Keratinocyte (primary cell): ENCODE results near the gene TOX2.

Experiments
- CTCF ChIP-seq, 3 experiments: IDR thresholded peaks in 1 of 3; conservative IDR thresholded peaks in 1 of 3; optimal IDR thresholded peaks in 1 of 3; 2 replicates in 2 of 3; 3 replicates in 1 of 3; pipeline versions ENCODE3 to v1.5.1; 2011; ENCODE audit warnings: low read length in 3 of 3, mild to moderate bottlenecking in 3 of 3, moderate library complexity in 2 of 3, control low read depth in 1 of 3, inconsistent platforms in 1 of 3; ENCODE audit not compliant: insufficient read depth in 2 of 3; ENCODE audit errors: extremely low read depth in 1 of 3
- EZH2 ChIP-seq: IDR thresholded peaks from one replicate; pipeline ENCODE4 v1.6.1; 2012; ENCODE audit warnings: inconsistent platforms, mild to moderate bottlenecking, low read length, moderate library complexity

- TF ChIP-seq EZH2 (no peak), CTCF (optimal IDR thresholded peaks at IDR 0.05 in 1 of 3, IDR thresholded peaks at IDR 0.05 in 1 of 3, conservative IDR thresholded peaks at IDR 0.05 in 1 of 3; ENCODE audit: extremely low read depth in 1 of 3, insufficient read depth in 2 of 3, low read length in 3 of 3) (no peak)
Measured at GRCh38 chr20:44033344-44033743, 118.7 kb downstream of the TOX2 start.
